ENCODE measurements around the gene KIF26B.

DNA sequence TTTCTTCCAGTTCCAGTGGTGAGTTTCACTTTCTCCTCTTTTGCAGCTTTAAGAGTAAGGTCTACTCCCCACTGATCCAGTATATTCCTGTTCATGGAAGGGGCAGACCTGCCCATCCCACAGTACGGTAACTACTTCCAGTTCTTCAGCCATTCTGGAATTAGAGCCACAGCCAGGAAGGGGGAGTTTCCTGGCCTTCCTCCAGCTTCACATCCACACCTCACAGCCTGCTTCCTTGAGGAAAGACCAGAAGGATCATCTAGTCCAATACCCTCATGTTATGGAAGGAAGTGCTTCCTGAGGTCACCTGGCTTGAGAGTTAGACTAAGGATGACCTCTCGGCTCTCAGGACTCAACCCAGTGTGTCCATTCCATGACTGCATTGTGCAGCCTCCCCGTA lies 597.8 kb downstream of the KIF26B start:
- no peak for TF ChIP-seq POLR2A (IDR thresholded peaks at IDR 0.05)
- TF ChIP-seq, protein P1, sequence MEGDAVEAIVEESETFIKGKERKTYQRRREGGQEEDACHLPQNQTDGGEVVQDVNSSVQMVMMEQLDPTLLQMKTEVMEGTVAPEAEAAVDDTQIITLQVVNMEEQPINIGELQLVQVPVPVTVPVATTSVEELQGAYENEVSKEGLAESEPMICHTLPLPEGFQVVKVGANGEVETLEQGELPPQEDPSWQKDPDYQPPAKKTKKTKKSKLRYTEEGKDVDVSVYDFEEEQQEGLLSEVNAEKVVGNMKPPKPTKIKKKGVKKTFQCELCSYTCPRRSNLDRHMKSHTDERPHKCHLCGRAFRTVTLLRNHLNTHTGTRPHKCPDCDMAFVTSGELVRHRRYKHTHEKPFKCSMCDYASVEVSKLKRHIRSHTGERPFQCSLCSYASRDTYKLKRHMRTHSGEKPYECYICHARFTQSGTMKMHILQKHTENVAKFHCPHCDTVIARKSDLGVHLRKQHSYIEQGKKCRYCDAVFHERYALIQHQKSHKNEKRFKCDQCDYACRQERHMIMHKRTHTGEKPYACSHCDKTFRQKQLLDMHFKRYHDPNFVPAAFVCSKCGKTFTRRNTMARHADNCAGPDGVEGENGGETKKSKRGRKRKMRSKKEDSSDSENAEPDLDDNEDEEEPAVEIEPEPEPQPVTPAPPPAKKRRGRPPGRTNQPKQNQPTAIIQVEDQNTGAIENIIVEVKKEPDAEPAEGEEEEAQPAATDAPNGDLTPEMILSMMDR (IDR thresholded peaks at IDR 0.05): no peak

Data from suprapubic skin (tissue), 3 donors.